Mesothelial cell of epicardium (in vitro differentiated cells): ENCODE data around the gene HJV. TPM values are rescaled to one million over a fixed set of nuclear protein-coding genes. Genes with fewer than 3 reads are reported as not detected.
A peak's percentile ranks its signal among the peaks of the same experiment; 100 is the strongest.

Experiments
- DNase-seq, 2 experiments: peaks; one replicate each; pipeline ENCODE4 v3.0.0; 2021; ENCODE audit warnings: low spot score in 2 of 2; ENCODE audit not compliant: unreplicated experiment in 2 of 2
- H3K27ac Mint-ChIP-seq: 2 replicates; pipeline ENCODE4 v1.8.0; 2021; ENCODE audit warnings: mixed read lengths
- H3K27me3 Mint-ChIP-seq: 2 replicates; pipeline ENCODE4 v1.8.0; 2021; ENCODE audit warnings: low read depth, mixed read lengths
- H3K36me3 Mint-ChIP-seq: 2 replicates; pipeline ENCODE4 v1.8.0; 2021; ENCODE audit warnings: mixed read lengths
- H3K4me1 Mint-ChIP-seq: 2 replicates; pipeline ENCODE4 v1.8.0; 2021; ENCODE audit warnings: mixed read lengths
- H3K4me3 Mint-ChIP-seq: 2 replicates; pipeline ENCODE4 v1.8.0; 2021; ENCODE audit warnings: mild to moderate bottlenecking, moderate library complexity, mixed read lengths
- H3K9me3 Mint-ChIP-seq: 2 replicates; pipeline ENCODE4 v1.8.0; 2021; ENCODE audit warnings: mixed read lengths
- CTCF ChIP-seq: fragments of 200-600 bp; sonication (generic); IDR thresholded peaks from one replicate; pipeline ENCODE4 v1.5.0; 2021; ENCODE audit warnings: antibody characterized with exemption; ENCODE audit not compliant: unreplicated experiment
- total RNA-seq: library from RNA; stranded (reverse); gene quantifications from 3 replicates; pipeline ENCODE4 v1.2.1, GENCODE V29; 2021

HJV gene
- total RNA-seq, 1 donor from 2014 or later = not detected

- Mint-ChIP-seq H3K27me3 (peaks cover 32% of the 10 kb centered on the region), H3K9me3 (no peaks in the 10 kb centered on the region), H3K36me3 (no peaks in the 10 kb centered on the region), H3K27ac (no peak overlapping the region), H3K4me3 (no peak overlapping the region), H3K4me1 (peaks cover 5% of the 10 kb centered on the region)
- peak; percentile 41 for TF ChIP-seq CTCF
- no peak for DNase-seq
These were observed 8.6 kb downstream of the HJV start for GRCh38 chr1:146012703-146013558.

- Mint-ChIP-seq H3K9me3 (no peaks in the 10 kb centered on the region), H3K27ac (no peak overlapping the region)
- TF ChIP-seq CTCF = no peak
These were observed 11.3 kb downstream of the HJV start for GRCh38 chr1:146010126-146010738.

GRCh38 chr1:146007489-146008133, 13.9 kb downstream of the HJV start:
- Mint-ChIP-seq H3K36me3 (no peaks in the 10 kb centered on the region), H3K9me3 (no peaks in the 10 kb centered on the region), H3K27me3 (no peaks in the 10 kb centered on the region), H3K4me1 (peaks cover 3% of the 10 kb centered on the region), H3K4me3 (no peak overlapping the region), H3K27ac (no peak overlapping the region)
- DNase-seq = no peak
- peak; percentile 65 for TF ChIP-seq CTCF

More at GRCh38 chr1:146010126-146010738, 11.3 kb downstream of the HJV start:
- H3K4me1 Mint-ChIP-seq = peaks cover 3% of the 10 kb centered on the region
- no peak for DNase-seq
- H3K4me3 Mint-ChIP-seq = no peak overlapping the region
- no peaks in the 10 kb centered on the region for H3K36me3 Mint-ChIP-seq
- H3K27me3 Mint-ChIP-seq = peaks cover 10% of the 10 kb centered on the region

GRCh38 chr1:146001709-146002108, 19.8 kb downstream of the HJV start:
- Mint-ChIP-seq H3K27me3 (no peaks in the 10 kb centered on the region), H3K4me1 (peaks cover 12% of the 10 kb centered on the region), H3K4me3 (no peak overlapping the region), H3K27ac (no peak overlapping the region), H3K36me3 (no peaks in the 10 kb centered on the region), H3K9me3 (no peaks in the 10 kb centered on the region)
- no peak for DNase-seq
- no peak for TF ChIP-seq CTCF

- H3K27ac Mint-ChIP-seq = peak overlapping the region; percentile 3
- H3K27me3 Mint-ChIP-seq = no peaks in the 10 kb centered on the region
- TF ChIP-seq CTCF = no peak
- peaks cover 8% of the 10 kb centered on the region for H3K36me3 Mint-ChIP-seq
- no peaks in the 10 kb centered on the region for H3K9me3 Mint-ChIP-seq
- H3K4me1 Mint-ChIP-seq = peaks cover 23% of the 10 kb centered on the region
- DNase-seq = no peak
- H3K4me3 Mint-ChIP-seq = no peak overlapping the region
These were observed 22.1 kb downstream of the HJV start for GRCh38 chr1:145999321-146000024.
